Loucy (cell line): ENCODE results near the gene SCN8A.

Experiments
- EZH2phosphoT487 ChIP-seq: fragments of 200-600 bp; IDR thresholded peaks from 2 replicates; pipeline ENCODE4 v1.6.1; 2018; ENCODE audit warnings: antibody characterized with exemption, mild to moderate bottlenecking, moderate library complexity, borderline replicate concordance
- TF ChIP-seq, protein P1 (sequence below): fragments of 200-600 bp; sonication (generic); conservative IDR thresholded peaks from 2 replicates; pipeline ENCODE4 v1.5.1; 2014; ENCODE audit warnings: mild to moderate bottlenecking, antibody characterized with exemption, low read length

GRCh38 chr12:51814311-51815088, 223.5 kb downstream of the SCN8A start:
- TF ChIP-seq, protein P1, sequence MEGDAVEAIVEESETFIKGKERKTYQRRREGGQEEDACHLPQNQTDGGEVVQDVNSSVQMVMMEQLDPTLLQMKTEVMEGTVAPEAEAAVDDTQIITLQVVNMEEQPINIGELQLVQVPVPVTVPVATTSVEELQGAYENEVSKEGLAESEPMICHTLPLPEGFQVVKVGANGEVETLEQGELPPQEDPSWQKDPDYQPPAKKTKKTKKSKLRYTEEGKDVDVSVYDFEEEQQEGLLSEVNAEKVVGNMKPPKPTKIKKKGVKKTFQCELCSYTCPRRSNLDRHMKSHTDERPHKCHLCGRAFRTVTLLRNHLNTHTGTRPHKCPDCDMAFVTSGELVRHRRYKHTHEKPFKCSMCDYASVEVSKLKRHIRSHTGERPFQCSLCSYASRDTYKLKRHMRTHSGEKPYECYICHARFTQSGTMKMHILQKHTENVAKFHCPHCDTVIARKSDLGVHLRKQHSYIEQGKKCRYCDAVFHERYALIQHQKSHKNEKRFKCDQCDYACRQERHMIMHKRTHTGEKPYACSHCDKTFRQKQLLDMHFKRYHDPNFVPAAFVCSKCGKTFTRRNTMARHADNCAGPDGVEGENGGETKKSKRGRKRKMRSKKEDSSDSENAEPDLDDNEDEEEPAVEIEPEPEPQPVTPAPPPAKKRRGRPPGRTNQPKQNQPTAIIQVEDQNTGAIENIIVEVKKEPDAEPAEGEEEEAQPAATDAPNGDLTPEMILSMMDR = no peak; the same call in 1 of the 2 replicates
- TF ChIP-seq EZH2phosphoT487 = no peak
